HG03135 (cell line): ENCODE results near the gene UQCRC1.

Experiments
- ATAC-seq: cut with Tn5 transposase; IDR thresholded peaks from one replicate; pipeline ENCODE4 v1.9.1; 2021; ENCODE audit warnings: mild to moderate bottlenecking, moderate library complexity; ENCODE audit not compliant: unreplicated experiment

UQCRC1 gene

DNA sequence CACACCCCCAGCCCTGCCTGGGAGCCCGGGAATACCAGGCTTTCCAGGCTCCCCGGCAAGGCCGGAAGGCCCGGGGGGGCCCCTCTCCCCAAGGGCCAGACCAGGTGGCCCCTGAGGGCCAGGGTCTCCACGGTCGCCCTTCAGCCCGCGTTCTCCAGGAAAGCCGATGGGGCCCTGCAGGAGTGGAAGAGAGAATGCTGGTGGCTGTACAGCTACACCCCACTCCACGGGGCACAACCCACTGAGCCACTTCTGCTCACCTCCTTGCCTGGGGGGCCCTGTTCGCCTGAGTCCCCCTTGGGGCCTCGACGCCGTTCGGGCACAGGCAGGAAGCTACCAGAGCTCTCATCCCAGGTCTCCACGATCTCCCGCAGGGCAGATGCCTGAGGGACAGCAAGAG, 34.1 kb downstream of the UQCRC1 start:
- no peak for ATAC-seq

DNA sequence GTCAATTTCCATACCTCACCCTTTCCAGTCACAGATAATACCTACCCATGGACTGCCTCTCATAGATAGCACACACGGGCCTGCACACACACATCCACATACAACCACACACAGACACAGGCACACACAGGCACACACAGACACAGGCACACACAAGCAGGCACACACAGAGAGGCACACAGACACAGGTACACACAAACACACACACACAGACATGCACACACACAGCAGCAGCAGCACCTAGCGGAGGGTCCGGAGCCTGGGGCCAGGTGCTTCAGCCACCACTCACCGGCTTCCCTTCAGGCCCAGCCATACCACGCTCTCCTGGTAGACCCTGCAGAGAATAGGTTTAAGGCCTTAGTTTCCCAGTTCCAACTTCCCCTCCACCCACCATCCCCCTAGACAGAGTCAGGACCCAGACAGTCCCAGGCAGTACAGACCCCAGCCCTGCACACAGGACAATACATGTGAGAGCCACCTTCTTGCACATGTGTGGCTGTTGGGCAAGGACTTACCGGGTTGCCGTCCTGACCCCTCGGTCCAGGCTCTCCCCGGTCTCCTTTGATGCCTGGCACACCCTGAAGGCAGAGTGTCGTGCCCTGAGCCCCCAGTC, 35.4 kb downstream of the UQCRC1 start:
- no peak for ATAC-seq

DNA sequence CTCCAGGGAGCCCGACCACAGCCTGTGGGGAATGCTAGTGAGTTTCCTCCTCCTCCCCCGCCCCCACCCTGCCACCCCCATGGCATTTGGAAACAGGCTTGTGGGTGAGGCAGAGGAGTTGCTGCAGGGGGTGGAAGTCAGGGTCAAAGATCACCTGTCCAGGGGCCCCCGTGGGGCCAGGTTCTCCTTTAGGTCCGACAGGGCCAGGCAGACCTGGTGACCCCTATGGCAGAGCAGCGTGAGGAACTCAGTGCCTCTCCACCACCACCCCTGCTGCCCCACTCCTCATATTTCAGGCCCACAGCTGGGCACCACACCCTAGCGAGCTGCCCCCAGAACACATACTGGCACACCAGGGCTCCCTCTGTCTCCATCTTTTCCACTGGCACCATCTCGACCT, 36.9 kb downstream of the UQCRC1 start:
- no peak for ATAC-seq

DNA sequence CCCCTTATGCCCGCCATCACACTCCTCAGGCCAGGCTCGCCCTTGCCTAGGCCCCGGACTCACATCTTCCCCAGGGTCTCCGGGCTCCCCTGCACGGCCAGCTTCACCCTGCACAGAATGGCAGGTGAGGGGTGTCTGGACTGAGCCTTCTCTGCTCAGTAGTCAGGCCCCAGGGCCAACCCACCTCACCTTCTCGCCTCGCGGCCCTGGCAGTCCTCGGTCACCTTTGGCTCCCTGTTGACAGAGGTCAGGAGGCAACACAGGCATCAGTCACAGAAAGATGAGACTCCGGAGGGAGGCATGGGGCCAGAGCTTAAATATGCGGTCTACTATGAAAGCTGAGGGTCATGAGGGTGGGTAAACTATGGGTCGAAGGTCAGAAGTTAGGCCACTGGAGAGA, 37.5 kb downstream of the UQCRC1 start:
- ATAC-seq, result no peak

DNA sequence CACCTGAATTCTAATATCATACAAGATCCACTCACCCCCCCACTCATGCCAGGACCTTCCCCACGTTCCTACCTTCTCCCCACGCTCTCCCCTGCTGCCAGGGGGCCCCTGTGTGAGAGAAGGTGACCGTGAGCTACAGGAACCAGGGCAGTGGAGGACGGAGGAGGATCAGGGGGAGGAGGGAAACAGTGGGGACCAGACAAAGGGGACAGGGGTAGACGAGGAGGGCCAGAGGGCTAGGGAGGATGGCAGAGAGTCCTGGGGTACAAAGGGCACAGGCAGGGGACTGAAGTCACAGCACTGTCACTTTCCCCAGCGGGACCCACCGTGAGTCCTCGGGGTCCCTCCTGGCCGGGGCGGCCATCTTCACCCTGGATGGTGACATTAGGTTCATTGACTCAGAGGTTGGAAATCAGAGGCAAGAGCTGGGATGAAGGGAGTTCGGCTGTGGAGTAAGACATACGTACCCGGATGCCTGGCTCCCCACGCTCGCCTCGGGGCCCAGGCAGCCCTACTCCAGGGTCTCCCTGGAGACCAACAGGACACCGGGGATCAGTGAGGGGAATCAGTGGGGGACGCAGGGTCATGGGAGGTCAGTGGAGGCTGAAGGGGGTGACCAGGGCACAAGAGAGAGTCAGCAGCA, 39.5 kb downstream of the UQCRC1 start:
- no peak for ATAC-seq

DNA sequence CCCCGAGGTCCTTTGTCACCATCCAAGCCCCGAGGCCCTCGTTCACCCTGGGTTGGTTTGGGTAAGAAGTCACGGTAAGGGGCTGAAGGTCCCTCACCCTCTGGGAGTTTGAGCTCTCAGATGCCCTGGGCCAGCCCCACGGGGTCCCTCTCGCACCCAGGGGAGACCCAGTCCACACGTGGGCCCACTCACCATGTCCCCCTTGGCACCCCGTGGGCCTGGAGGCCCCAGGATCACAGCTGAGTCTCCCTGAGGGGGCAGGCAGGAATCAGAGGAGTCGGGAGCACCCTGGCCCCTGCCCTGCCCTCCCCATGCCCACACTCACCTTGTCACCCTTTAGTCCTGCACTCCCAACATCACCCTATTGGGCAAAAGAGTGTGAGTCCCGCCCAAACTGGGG, 40.0 kb downstream of the UQCRC1 start:
- no peak for ATAC-seq

DNA sequence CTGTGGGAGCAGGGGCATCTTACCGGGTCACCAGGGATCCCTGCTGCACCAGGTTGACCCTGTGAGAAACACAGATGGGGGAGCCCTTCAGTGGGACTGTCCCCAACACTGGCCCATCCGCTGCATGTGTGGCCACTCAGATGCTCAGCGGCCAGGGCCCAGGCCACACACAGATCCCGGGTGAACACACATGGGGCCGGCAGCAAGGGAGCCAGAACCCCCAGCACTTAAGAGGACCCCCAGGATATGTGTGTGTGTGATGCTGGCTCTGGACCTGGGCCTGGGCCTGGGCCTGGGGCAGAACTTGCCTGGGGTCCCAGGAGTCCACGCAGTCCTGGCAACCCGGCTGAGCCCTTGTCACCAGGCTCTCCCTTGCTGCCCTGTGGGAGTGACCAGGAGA, 41.0 kb downstream of the UQCRC1 start:
- no peak for ATAC-seq

DNA sequence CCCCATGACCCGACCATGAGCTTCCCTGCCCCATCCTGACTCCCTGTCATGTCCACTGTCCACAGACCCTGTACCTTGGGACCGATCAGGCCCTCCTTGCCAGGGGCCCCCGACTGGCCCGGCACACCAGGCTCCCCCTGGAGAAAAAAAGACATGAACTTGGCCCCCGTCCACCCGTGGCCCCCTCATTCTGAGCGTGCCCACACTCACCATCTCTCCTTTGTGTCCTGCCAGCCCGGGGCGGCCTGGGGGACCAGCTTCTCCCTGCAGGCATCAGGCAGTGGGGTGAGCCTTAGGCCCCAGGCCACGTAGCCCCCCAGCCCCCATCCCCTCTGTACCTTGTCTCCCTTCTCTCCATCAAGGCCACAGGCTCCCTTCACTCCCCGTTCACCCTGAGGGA, 41.9 kb downstream of the UQCRC1 start:
- no peak for ATAC-seq

DNA sequence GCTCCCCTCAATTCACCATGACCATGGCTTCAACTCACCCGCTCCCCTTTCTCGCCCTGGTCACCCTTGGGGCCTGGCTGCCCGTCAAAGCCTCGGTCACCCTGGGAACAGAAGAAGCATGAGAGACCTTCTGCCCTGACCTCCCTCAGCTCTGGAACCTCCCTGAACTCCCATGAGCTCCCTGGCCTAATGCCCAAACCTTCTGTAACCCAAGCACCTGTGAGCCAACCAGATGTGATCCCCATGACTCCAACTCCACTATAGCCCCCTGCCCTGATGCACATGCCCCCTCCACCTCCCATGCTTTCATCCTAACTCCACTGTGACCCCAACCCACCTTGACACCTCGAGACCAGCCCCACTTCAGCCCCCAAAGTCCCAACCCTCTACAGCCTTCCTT, 42.4 kb downstream of the UQCRC1 start:
- ATAC-seq, result no peak

DNA sequence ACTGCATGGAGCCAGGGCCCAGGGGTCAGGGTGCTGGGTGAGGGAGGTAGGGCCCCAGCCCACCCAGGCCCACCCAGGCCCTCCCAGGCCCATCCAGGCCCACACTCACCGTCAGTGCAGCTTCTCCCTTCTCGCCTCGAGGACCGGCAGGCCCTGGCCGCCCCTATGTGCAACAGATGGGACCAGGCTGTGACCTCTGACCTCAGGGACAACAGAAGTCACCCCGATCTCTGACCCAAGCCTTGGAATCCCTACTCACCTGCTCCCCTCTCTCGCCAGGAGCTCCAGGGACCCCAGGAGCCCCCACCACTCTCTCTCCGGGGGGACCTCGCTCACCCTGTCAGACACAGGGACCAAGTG, 43.1 kb downstream of the UQCRC1 start:
- ATAC-seq, result no peak

DNA sequence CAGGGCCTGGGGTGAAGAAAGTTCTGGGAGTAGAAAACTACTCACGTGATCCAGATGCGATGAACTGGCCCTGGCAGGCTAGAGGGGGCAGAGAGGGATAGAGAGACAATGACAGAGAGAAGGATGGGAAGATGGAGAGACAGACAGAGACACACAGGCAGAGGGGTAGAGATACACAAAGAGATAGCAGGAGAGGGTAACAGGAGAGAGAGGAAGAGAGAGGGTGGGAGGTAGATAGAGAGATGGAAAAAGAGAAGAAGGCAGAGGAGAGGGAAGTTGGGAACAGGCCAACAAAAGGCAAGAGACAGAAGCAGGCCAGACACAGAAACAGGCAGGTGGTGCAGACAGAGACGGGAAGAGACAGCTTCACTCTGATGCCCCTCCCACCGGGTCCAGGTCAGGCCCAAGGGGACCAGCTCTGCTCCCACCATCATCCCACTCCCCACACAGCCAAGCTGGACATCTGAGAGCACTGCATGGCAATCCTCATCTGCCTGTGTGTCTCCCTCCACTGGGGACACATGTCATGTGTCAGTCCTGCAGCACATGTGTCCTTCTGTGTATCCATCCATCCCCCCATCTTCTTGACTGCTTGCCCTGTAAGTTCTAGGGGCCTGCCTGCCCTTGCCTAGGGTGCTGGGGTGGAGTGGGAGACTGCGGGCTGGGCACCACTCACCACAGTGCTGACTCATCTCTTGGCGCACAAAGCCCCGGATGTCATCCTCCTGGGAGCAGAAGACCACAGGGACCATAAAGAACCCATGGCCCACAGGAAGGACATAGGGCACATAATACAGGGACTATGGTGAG, 43.6 kb downstream of the UQCRC1 start:
- no peak for ATAC-seq

DNA sequence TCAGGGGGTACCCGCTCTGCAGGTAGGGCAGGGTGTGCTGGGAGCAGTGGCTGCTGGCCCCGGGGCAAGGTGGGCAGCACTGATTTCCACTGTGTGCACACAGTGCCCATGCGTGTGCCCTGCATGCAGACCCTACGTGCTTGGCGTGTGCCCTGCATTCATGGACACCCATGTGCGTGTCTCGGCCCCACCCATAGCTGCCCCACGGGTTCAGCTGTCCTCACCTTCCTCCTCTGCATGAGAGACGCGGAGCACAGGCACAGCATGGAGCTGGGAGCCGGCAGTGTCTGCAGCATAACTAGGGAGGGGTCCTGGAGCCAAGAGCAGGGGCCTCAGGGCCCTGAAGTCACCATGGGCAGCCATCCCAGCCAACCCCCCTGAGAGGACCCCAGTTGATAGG, 44.3 kb downstream of the UQCRC1 start:
- no peak for ATAC-seq

DNA sequence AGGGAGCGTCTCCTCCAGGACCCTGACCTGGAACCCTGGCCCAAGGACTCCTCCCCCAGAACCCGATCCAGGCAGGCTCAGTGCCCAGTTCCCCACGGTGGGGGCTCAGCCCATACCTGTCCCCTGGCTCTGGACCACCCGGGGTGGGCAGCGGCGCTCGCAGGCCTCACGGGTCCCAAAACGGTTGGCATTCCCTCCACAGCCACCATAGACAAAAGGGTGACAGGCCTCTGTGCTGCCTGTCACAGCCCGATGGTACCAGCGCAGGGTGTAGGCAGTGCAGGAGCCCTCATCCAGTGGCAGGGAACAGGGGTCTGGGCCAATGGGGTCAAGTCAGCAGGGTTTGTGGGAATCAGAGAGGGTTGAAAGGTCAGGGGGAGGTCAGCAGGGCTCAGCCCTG, 44.8 kb downstream of the UQCRC1 start:
- no peak for ATAC-seq

DNA sequence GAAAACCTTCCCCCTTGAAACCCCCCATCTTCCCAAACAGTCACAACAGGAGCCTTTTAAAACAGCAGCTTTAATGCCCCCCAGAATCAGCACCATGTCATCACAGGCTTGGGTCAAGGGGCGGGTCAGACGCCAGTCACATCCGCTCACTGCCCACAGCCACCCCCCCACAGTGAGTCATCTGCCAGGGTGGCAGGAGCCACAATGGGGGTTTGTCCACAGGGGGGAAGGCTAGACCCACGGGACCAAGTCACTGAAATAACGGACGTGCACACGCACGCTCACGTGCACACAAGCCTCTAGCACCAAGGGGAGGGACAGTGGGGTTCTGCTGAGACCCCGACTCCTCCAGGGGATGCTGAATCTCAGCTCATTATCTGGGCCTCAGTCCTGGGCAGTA, 45.4 kb downstream of the UQCRC1 start:
- ATAC-seq, result no peak

DNA sequence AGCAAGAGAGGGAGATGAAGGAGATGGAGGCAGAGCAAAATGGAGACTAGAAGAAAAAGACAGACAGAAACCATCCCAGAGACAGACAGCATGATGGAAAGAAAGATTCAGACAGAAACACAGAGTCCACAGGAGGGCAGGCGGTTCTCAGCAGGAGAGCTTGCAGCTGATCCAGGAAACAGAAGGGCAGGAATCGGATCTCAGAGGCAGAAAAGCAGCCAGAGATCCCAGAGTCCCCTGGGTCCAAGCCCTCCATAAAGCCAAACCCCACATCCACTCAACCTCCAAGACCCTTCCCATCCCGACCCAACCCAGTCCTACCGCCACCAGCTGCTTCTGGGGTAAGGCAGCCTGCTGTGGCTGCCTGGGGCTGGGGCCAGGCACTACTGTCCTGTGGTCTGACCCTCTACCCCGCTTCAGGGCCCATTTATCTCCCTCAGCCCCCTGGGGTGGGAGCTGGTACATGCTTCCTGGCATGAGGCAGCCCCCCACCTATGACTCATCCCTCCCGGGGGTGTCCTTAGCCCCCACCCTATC, 46.0 kb downstream of the UQCRC1 start, which contains the start of gene UCN2:
Gene UCN2, minus strand, starts transcription at position 400 of the 537 bp plus-strand sequence. CDS start 657 bp downstream, outside the sequence.
- ATAC-seq, result no peak

DNA sequence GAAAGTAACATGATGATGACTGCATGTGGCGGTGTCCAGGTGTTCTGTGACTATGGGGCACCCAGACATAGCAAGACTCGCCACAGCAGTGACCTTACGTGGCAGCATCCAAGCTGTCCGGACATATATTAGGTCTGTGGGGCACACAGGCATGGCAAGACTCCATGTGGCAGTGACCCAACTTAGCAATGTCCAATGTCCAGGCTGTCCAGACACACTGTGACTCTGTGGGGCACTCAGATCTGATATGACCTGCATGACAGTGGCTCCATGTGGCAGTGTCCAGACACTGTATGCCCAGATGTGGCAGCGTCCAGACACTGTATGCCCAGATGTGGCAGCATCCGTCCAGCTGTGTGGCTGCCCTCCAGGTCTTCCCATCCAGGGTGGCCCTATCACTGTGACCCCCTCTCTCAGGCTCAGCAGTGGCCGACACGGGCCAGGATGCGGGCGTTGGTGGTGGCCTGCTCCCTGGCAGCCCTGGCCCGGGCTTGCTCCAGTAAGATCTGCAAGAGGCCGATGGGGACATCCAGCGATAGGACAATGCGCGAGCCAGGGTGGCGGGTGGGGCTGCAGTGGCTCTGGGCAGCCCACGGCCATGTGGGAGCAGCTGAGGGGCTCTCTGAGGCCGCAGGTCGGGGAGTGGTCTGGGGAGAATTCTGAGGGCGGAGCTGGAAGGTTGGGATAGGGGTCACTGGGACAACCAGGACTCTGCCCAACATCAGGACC, 46.9 kb downstream of the UQCRC1 start:
- no peak for ATAC-seq

DNA sequence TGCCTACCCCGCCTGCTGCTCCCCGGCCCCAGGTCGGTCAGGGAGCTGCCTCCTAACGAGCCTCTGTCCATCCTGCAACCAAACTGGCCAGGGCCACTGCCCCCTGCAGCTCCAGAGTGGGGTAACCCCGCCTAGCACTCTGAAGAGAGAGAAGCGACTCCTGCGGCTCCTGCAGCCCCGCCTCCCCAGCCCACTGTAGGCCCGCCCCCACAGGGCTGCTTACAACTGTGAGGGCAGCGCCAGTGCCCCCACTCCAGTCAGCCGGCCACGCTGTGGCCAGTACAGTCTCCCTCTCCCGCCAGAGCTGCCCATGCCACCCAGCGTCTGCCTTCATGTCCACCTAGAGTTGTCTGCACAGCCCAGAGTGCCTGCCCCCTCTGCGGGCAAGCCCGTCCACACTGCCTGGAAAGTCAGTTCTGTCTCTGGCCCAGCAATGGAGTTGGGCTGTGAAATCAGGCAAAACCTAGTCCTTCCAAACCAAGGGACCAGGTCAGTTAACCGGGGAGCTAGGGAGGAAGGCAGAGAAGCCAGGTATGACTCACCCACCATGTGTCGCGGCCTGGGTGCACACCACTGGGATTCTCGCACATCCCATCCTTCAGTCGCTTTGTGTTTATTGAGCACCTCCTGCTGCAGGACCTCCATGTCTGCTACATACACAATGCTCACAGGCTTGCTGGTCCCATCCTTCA, 48.3 kb downstream of the UQCRC1 start:
- ATAC-seq, result no peak

DNA sequence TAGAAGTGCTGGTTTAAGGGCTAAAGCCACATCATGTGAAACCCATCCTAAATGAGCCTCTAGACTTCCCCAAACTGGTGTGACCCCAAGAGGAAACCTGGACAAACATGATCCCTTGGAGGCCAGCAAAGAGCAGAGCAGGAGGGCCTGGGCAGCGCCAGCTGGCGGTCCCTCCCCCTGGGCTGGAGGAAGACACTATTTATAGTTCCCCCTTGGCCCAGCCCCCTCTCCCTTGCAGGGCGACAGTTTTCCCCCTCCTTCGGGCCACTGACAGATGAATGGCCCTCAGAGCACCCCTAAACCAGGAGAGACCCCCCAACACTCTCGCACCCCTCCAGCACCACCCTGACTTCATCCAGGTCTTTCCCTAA, 48.8 kb downstream of the UQCRC1 start:
- ATAC-seq, result no peak

DNA sequence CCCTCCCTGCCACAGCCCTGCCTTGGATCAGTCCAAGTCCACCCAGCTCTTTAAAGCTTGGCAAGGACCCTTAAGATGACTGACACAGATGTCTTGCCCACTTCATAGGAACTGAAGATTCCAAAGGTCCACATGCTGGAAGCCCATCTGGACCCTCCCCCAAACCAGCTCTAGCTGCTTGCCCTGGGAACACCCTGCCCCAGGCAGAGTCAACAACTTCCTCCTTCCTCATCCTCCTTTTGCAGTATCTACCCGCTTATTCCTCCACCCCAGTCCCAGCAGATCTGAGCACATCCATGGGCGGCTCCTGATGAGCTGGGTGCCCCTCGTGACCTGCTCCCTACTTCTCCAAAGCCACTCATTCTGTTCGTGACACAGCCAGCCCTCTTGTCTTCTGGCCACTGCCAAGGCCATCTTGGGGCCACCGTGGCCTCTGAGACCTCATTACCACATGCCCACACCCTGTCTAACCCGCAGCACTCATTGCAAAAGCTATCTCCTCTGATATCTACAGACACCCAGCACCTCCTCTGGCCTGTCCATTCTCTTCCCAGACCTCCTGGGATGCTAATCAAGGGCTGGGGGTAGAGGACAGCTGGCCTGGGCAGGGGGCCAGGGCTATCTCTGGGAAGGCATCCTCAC, 50.8 kb downstream of the UQCRC1 start:
- ATAC-seq, result no peak
